Nucleus accumbens (tissue), 56 donors: ENCODE data around the gene SCEL.
A peak's percentile ranks its signal among the peaks of the same experiment; 100 is the strongest.

Experiments used
- DNase-seq, 56 donors: peaks; one replicate each; lab custom pipeline; 2025; lab: John Stamatoyannopoulos, UW

The SCEL gene

DNA sequence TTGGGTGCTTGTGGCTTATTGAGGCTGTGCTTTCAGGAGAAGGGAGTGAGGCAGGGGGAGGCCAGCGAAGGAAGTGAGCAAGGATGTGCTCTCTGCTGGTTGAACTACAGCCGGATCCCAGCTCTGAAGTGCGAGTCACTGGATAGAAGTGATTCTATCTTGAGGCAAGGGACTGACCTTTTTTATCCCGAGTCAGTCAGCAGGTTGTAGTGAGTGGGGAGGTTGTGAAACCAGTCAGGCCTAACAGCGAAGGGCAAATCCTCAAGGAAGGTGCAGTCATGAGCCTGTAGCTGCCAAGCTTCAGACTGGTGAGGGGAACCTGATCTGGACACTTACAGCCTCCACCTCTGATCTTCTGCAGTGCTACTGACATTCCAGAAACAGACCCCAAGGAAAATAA is 18.6 kb downstream of the SCEL start:
- no peak for DNase-seq

DNA sequence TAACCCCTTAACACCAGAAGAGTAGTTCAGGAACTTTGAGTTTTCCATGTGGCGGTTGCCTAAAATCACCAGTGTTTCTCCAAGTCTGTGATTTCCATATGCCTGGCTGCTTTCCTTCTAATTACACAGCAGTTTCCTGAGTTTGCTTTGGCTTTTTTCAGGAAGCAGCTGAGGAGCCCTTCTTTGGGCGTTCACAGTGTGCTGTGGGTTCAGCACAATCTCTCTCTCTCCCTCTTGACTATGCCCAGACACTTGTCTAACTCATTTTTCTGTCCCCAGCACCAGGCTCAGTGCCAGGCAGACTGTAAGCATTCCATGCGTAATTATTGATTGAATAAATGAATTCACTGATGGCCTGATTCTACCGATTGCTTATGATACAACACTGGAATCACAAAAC is 19.7 kb downstream of the SCEL start:
- DNase-seq: no peak

DNA sequence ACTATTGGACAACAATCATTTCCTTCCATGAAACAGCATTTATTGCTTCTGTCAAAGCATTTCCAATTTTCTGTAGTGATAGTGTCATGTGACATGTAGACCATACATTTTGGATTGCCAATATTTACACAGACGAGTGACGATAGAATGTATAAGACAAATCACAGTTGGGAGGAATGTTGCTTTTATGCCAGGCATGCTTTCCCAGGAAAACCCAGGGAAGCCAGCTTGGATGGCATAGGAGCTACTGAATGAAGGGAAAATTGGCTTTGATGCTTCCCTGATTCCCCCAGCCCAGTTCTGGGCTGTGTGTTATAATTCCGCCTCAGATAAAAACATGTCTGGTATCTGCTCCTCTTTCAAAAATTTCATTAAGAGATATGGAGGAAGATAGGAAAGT is 22.5 kb downstream of the SCEL start:
- DNase-seq: no peak

DNA sequence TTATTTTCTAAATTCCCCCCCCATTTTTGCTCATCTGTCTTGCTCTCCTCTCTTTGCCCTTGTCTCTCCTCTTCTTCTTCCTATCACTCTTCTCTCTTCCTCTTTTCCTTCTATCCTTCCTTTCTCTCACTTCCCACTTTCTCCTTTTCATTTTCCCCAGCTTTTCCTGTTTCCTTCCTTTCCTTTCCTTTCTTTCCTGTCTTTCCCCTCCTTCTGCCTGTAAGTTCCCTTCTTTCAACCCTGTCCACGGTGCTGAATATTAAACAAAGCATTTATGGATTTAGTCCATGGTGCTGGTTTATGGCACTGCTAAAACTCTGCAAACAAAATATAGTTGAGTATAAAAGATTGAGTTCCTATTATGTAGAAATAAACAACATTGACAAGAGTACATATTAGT is 27.6 kb downstream of the SCEL start:
- DNase-seq: no peak

DNA sequence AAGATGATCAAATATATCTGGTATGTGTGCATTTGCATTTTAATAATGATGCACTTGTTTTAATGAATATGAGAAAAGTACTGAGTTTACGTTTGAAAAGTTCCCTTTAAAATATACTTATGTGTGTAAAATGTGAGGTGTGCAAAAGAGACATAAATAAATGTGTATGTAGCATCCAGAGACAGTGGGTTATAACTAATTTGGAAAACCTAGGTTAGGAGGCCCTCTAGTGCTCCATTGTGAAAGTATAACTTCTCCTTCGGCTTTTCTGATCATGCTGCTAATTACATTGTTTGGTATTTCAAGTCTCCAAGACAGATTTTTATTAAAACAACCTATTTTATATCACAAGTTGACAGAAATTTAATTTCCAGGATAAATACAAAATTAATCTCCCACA is 30.1 kb downstream of the SCEL start:
- peak in 1 of 56 donors; percentile 5 for DNase-seq

DNA sequence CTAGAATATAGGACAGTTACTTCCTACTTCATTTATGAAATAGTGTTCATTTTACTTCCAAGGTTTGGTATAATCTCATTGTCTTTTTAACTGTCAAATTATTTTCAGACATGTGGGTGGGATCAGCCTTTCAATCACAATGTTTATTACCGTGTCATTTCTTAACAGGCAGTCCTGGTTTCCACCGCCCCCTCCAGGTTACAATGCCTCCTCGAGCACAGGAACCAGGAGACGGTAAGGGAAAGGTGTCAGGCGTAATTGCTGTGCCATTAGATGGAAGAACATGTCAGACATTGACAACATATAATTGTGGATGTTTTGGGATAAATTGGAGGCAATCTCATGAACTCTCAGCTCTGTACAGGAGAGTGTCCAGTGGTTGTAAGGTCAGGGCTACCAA is 36.5 kb downstream of the SCEL start:
- peak in 3 of 56 donors; percentile 0 to 6 (median 4) for DNase-seq

DNA sequence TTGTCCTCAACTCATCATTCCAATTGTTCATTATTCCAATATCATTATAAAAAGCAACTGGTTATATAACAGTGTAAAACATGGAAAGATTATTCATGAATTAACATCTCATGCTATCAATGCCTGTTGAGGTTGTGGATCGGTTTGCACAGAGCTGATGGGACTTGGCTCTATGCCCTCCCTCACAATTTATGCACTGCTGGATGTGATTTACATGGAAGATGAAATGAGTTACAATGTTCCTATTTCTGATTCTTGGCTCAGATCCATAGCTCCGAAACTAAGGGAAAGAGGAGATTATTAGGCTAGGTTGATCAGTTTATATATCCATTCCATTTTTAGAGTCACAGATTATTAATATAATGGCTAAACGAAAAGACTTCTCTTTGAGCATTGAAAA is 38.6 kb downstream of the SCEL start:
- peak in 23 of 56 donors; percentile 2 to 67 (median 14) for DNase-seq

DNA sequence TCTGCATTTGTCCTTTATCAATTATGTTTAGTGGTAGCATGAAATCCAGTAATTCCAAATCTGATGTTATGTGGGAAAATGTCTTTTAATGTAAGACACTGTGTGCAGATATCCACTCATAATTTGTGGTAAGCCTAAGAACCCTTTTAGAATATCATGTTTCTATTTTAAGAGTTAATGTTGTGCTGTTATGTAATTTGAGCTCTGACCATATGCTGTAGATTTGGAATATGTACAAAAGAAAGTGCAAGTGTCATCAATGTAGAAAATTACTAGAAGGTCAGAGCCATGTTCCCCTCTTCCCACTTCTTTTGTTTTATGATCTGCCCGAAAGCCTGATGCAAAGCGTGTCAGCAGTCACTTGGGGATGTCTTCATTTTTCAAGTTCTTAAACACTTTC is 44.5 kb downstream of the SCEL start:
- no peak for DNase-seq

DNA sequence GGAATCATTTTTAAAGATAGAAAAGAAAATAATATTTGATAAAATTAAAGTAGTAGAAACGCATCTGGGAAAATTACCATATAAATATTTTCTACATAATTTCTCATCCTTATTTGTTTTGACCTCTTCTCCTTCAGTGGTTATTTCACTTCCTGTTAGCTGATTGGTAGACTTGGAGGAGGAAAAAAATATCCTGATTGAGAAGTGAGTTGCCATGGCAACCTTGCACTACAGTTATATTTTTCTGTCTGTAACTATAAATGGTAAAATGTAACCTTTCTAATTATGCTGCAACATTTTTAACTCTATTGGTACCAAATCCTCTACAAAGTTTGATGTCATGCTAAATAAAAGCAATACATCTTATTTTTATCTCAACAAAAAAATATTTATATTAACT is 45.2 kb downstream of the SCEL start:
- peak in 2 of 56 donors; percentile 3 to 18 for DNase-seq

DNA sequence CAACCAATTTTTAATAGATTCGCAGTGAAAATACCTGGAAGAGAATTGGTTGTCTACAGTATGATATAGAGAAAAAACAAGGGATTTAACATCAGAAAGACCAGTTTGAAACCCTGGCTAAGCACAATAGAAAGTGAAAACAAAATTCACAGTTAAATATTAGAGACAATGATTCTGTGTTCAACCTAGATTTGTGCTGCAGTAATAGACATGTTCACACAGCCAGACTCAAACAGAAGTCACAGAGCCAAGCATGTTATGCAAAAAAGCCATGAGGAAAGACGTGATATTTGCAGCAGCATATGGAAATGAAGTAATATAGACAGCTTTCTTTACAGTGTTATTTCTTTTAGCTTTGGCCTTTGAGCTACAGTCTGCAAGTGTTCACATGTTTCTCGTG is 48.1 kb downstream of the SCEL start:
- DNase-seq: no peak

DNA sequence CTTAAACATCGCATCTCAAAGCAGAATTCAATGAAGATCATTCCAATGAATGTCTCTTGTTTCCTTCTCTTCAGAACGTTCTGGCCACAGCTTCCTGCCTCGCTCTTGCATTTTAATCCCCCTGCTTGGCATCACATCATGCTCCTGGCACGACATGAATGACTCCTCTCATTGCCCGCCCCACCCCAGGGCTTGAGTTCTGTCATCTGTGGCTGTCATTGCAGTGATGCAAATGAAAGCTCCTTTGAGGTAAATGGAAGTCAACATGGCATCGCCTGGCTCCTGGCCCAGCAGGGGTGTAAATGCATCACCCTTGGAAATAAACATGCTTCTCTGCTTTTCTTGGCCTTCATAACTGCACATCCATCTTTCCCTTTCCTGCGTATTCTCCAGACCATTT is 48.6 kb downstream of the SCEL start:
- peak; percentile 14 to 97 (median 80) for DNase-seq

DNA sequence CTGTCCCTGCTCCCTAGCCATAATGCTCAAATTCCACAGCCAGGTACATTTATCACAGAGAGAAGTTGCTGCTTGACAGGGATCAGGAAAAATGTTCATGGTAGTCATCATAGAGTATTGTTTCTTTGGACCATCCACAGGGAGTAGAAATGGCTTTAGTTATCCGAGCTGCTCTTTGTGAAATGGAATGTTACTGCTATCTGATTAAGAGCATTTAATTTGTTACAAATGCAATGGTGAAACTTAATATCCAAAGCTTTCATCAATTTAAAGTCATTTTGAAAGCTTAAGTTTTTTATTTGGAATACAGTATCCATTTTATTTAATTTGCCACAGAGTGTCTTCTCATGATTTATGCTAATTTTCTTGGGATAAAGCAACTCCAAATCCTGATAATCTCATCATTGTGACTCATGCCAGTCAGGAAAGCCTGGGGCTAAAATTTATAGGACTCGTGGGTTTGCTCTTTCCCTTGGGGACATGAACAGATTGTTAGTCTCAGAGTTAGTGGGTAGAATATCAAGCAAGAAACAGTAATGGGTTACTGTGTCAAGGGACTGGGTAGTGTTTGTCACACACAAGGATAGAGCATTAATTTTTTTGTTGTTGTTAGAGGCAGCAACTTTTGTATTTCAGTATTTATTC is 59.8 kb downstream of the SCEL start:
- DNase-seq: no peak

DNA sequence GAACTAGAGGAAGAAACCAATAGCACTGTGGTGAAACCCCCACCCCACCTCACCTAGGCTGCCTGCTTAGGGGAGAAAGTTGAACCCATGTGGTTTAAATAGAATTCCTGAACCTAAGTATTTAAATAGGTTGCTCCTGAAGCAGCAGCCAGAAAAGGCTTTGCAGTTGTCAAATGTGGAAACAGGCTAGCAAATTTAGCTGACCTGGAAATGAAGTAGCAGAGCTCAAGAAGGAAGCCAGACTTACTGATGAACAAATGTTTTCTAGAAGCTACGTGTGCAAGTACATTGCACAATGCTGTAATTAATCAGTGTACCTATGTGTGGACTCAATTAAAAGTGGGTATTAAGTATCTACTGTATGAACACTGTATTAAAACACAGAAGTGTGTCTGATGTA is 61.3 kb downstream of the SCEL start:
- DNase-seq: no peak

DNA sequence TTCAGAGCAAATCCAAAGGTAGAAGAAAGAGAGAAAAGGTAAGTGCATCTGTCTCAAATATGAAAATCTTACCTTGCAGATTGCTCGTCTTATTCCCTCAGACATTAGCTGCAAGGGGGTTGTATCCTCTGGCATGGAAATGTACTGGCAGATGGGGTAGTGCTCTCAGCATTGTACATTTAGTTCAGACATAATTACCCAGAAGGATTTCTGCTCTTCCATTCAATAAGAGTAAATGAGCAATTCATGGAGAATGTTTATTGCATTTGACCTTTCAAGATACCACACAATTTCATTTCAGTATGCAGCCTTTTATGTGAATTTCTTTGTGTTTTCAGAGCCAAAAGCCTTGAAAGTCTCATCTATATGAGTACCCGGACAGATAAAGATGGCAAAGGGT is 63.8 kb downstream of the SCEL start:
- no peak for DNase-seq

DNA sequence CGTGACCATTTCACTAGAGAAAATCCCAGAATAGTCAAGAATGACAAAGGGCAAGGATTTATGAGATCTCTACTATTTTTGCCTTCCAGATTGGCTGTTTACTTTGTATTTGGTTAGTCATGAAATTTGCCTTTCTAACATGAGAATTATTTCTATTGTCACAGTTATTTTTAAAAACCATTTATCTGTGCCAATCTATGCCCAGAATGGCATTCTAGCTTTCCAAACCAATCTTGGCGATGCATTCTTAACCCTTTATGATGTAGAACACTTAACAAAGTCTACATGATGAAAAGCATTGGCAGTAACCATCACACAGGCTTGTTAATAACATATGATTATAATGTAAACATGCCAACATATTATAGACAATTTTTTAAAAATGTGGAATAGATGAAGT is 65.2 kb downstream of the SCEL start:
- DNase-seq: no peak

DNA sequence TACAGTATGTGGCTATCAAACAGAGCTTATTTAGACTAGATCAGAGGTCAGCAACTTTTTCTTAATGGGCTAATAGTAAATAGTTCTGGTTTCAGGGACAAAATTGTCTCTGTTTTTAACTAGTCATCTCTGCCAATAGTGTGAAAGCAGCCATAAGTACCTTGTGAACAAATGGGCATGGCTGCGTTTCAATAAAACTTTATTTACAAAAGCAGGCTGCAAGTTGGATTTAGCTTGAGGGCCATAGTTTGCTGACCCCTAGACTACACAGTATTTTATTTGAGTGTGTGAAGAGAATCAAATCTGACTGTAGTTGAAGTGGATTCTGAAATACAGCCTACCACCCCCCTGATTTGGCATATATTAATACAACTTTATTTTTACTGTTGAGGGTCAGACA is 75.6 kb downstream of the SCEL start:
- DNase-seq: no peak

DNA sequence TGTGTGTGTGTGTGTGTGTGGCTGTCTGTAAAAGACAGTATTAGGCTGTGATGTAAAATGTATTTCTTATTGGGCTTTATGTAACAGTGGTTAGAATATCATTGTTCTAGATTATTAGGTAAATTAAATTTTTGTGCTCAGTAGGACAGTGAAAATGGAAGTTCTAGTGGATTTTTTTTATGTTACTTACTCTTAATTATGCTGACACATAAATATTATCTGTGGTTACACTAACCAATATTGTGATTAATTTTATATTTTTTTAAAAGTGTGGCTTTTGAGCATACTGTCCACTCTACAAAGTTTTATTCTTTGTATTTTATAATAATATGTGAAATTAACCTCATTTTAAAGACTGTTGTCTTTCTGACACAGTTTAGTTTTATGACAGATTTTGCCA is 80.5 kb downstream of the SCEL start:
- no peak for DNase-seq

DNA sequence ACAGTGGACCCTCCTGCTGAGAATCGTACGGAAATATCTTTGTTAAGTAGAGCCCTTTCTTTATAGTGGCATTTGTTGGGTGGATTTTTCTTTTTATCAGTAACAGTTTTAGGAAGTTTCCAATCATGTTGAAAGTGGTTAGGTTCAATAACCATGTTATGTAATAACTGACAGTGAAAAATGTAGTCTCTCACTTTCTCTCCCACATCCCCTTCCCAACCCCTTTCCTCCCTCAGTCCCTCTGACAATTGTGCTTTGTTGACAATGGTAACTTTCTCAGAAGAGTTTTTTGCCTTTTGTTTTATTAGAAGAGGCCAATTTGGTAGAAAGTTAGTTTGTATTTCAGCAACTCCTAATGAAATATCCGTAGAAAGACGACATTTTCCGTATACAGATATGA is 84.1 kb downstream of the SCEL start:
- no peak for DNase-seq

DNA sequence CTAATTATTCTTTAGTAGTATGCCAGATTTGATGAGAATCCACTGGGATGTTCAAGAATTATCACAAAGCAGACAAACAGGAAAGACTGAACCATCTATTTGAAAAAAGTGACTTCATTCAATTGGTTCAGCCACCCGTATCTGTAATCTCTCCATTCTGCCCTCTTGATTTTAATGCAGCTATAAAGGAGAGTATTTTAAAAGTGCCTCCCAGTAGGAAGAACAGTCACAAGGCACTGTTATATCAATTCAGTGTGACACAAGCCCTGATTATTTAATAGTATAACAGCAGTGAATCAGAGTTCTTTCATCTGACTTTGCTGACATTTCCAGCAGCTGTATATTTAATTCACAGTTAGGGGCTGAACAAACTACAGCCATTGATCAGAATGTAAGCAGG is 84.6 kb downstream of the SCEL start:
- DNase-seq: peak in 1 of 56 donors; percentile 22

DNA sequence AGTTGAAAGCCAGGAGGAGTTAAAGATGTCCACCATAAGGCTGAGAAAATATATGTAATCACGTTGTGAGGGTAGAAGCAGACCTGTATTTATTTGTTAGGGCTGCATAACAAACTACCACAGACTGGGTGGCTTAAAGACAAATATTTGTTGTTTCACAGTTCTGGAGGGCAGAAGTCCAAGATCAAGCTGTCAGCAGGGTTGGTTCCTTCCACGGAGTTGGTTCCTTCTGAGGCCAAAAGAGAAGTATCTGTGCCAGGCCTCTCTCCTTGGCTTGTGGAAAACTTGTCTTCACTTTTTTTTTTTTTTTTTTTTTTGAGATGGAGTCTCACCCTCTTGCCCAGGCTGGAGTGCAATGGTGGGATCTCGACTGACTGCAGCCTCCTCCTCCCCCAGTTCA is 88.3 kb downstream of the SCEL start:
- DNase-seq: peak in 1 of 56 donors; percentile 3

DNA sequence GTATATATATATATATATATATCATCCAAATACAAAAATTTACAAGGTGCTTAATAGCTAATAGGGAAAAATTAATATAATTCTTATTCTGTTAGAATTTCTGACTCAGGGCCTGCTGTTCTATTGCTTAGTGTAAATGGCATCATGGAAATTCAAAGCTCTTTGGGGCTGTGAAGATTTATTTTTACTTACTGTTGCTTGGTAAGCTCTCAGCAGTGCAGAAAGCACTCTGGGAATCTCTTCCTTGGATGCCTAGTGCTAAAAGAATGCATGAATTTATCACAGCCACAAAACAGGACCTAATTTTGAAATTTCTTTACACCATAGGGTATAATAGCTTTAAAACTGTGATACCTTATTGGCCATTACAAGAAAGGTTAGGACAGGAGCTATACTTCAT is 92.7 kb downstream of the SCEL start:
- DNase-seq: no peak

DNA sequence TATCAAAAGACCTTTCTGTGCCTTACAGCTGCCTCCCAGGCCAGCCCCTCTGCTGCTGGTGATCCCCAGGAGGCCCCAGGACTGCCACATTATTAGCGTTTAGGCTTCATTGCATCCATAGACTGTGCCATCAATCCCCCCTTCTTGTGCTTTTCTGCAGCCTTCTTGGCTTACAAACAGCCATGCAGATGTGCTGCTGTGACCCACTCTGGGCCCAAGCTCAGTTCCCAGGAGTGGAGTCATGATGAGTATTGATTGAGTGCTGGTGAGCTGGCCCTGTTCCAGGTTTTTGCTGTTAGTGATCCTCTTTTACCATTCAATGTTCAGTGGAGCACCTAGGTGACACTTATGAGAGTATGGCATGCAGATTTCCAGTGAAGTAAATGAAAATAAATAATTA is 102.1 kb downstream of the SCEL start:
- peak in 1 of 56 donors; percentile 35 for DNase-seq

DNA sequence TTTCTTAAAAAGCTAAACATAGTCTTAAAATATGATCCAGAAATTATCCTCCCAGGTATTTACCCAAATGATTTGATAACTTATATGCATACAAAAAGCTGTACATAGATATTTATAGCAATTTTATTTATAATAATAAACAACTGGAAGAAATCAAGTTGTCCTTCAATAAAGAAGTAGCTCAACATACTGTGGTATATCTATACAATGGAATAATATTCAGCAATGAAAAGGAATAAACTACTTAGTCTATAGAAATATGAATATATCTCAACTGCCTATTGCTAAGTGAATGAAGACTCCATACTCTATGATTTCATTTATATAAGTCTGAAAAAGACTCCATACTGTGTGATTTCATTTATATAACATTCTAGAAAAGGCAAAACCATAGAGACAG is 114.9 kb downstream of the SCEL start:
- DNase-seq: no peak
